H1 (cell line): Measurements from ENCODE around the gene SEC14L5. TPM values are rescaled to one million over a fixed set of nuclear protein-coding genes. Genes with fewer than 3 reads are reported as not detected.

Experiments
- CTCF ChIP-seq, 3 experiments: IDR thresholded peaks; 1 replicate in 2 of 3; 2 replicates in 1 of 3; pipeline versions ENCODE4 v1.5.1 to v1.6.1; 2011; ENCODE audit warnings: low read length in 3 of 3, mild to moderate bottlenecking in 3 of 3, inconsistent platforms in 2 of 3, low read depth in 1 of 3, moderate library complexity in 1 of 3; ENCODE audit not compliant: insufficient read depth in 1 of 3; ENCODE audit errors: control extremely low read depth in 1 of 3
- GABPA ChIP-seq: IDR thresholded peaks from 2 replicates; pipeline ENCODE4 v1.6.1; 2011; ENCODE audit warnings: mild to moderate bottlenecking, low read length, moderate library complexity, borderline replicate concordance; ENCODE audit not compliant: insufficient read depth
- POLR2AphosphoS5 ChIP-seq: IDR thresholded peaks from 2 replicates; pipeline ENCODE4 v1.6.1; 2011; ENCODE audit warnings: low read depth, low read length
- polyA plus RNA-seq, 7 experiments: library from polyadenylated mRNA; depleted of rRNA in 3 of 7; stranded (reverse) in 5 of 7; unstranded in 2 of 7; fragments of >200 nt in 5 of 7; fragments of 200-250 nt in 2 of 7; gene quantifications; 1 replicate in 5 of 7; 2 replicates in 1 of 7; 4 replicates in 1 of 7; pipeline versions ENCODE4 v1.2.1 to v1.2.3, GENCODE V29; 2011 to 2013; ENCODE audit warnings: missing spikeins in 2 of 7, mixed read lengths in 2 of 7
- total RNA-seq: library from RNA; stranded (reverse); fragmentation: NEBNext Ultra II Directional; extraction: Animal tissue kit (Norgen Biotek cat#: 25700); gene quantifications from 2 replicates; pipeline ENCODE4 v1.2.1, GENCODE V29; 2021

The SEC14L5 gene
- total and polyA plus RNA-seq, 2 of the 8 experiments (the other 6 are each of a cell fraction or from before 2014, with no cell fraction given) = 1.9 to 3.0 TPM

DNA sequence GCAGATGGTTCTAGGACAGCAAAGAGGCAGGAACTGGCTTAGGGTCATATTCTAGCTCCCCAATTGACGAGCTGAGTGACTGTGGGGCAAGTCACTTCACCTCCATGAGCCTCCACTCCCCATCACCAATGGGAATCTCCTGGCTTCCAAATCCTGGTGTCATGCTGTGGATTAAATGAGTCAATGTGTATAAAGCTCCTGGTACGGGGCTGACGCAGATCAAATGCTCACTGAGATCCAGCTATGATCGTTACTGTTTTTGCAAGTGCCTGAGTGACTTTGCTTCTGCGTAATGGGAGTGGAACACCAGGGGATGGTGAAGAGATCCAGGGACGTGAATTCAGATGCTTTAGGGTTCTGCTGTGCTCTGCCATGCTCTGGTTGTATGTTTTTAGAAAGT, 2.4 kb downstream of the SEC14L5 start (continued):
- TF ChIP-seq CTCF (IDR thresholded peaks at IDR 0.05; ENCODE audit: control extremely low read depth in 1 of 3, insufficient read depth in 1 of 3, low read depth in 1 of 3, low read length in 3 of 3) (no peak), POLR2AphosphoS5 (no peak), GABPA (no peak)
